Skeletal muscle satellite cell (primary cell): Measurements from ENCODE around the gene SLC37A2.

Source experiments
- H3K27me3 ChIP-seq: 2 replicates; pipeline ENCODE4 v1.7.0; 2013; ENCODE audit warnings: low read length; ENCODE audit not compliant: control insufficient read depth, insufficient read depth
- H3K36me3 ChIP-seq: 2 replicates; pipeline ENCODE4 v1.7.0; 2013; ENCODE audit warnings: mild to moderate bottlenecking, control low read depth, low read length; ENCODE audit not compliant: insufficient read depth
- H3K4me1 ChIP-seq: 2 replicates; pipeline ENCODE4 v1.7.0; 2013; ENCODE audit warnings: low read length; ENCODE audit not compliant: control insufficient read depth, insufficient read depth
- H3K4me2 ChIP-seq: 2 replicates; pipeline ENCODE4 v1.7.0; 2013; ENCODE audit warnings: mild to moderate bottlenecking, low read length
- H3K4me3 ChIP-seq: 2 replicates; pipeline ENCODE4 v1.7.0; 2013; ENCODE audit warnings: low read length
- H3K9ac ChIP-seq: 2 replicates; pipeline ENCODE4 v1.7.0; 2013; ENCODE audit warnings: mild to moderate bottlenecking, low read depth, low read length, moderate library complexity
- H3K9me3 ChIP-seq: replicated peaks from 2 replicates; pipeline ENCODE4 v1.7.0; 2013; ENCODE audit warnings: mild to moderate bottlenecking, control low read depth, low read length

The SLC37A2 gene

GRCh38 chr11:125056931-125057692 lies 6.0 kb upstream of the SLC37A2 start:
- Histone ChIP-seq H3K27me3 (no peaks in the 10 kb centered on the region), H3K9me3 (no peaks in the 10 kb centered on the region), H3K4me1 (no peaks in the 10 kb centered on the region), H3K9ac (no peak overlapping the region), H3K4me2 (no peak overlapping the region), H3K36me3 (no peaks in the 10 kb centered on the region), H3K4me3 (no peak overlapping the region)

GRCh38 chr11:125057693-125058016 lies 5.5 kb upstream of the SLC37A2 start:
- no peak overlapping the region for H3K4me2 ChIP-seq
- H3K9me3 ChIP-seq, result no peaks in the 10 kb centered on the region
- no peaks in the 10 kb centered on the region for H3K36me3 ChIP-seq

GRCh38 chr11:125061281-125061680 lies 1.8 kb upstream of the SLC37A2 start:
- no peaks in the 10 kb centered on the region for H3K36me3 ChIP-seq
- no peaks in the 10 kb centered on the region for H3K27me3 ChIP-seq
- H3K4me1 ChIP-seq, result peaks cover 6% of the 10 kb centered on the region
- no peak overlapping the region for H3K4me2 ChIP-seq
- no peak overlapping the region for H3K4me3 ChIP-seq
- no peaks in the 10 kb centered on the region for H3K9me3 ChIP-seq
- H3K9ac ChIP-seq, result no peak overlapping the region

More at GRCh38 chr11:125057693-125058016, 5.5 kb upstream of the SLC37A2 start:
- H3K4me3 ChIP-seq, result no peak overlapping the region
- H3K4me1 ChIP-seq, result no peaks in the 10 kb centered on the region
- no peak overlapping the region for H3K9ac ChIP-seq
- H3K27me3 ChIP-seq, result no peaks in the 10 kb centered on the region

- H3K36me3 ChIP-seq, result no peaks in the 10 kb centered on the region
- H3K4me3 ChIP-seq, result peak overlapping the region; percentile 90
- H3K27me3 ChIP-seq, result no peaks in the 10 kb centered on the region
- peak overlapping the region; percentile 80 for H3K9ac ChIP-seq
- peaks cover 6% of the 10 kb centered on the region for H3K4me1 ChIP-seq
- no peaks in the 10 kb centered on the region for H3K9me3 ChIP-seq
- H3K4me2 ChIP-seq, result peak overlapping the region; percentile 95
These were observed 731 bp upstream of the SLC37A2 start for GRCh38 chr11:125062218-125062930.

GRCh38 chr11:125063429-125064043 lies 431 bp downstream of the SLC37A2 start:
- Histone ChIP-seq H3K9me3 (no peaks in the 10 kb centered on the region), H3K4me3 (peak overlapping the region; percentile 90), H3K9ac (peak overlapping the region; percentile 80), H3K36me3 (no peaks in the 10 kb centered on the region), H3K4me1 (peaks cover 6% of the 10 kb centered on the region), H3K4me2 (peak overlapping the region; percentile 95), H3K27me3 (no peaks in the 10 kb centered on the region)

GRCh38 chr11:125064070-125064469 lies 965 bp downstream of the SLC37A2 start:
- Histone ChIP-seq H3K9me3 (no peaks in the 10 kb centered on the region), H3K4me2 (peak overlapping the region; percentile 95), H3K4me1 (peaks cover 6% of the 10 kb centered on the region), H3K9ac (peak overlapping the region; percentile 80), H3K4me3 (peak overlapping the region; percentile 90), H3K36me3 (no peaks in the 10 kb centered on the region), H3K27me3 (no peaks in the 10 kb centered on the region)

- H3K4me2 ChIP-seq, result no peak overlapping the region
These were observed 5.3 kb downstream of the SLC37A2 start for GRCh38 chr11:125068368-125068767.

GRCh38 chr11:125069008-125069407 lies 5.9 kb downstream of the SLC37A2 start:
- Histone ChIP-seq H3K9ac (no peak overlapping the region), H3K4me2 (no peak overlapping the region), H3K9me3 (no peaks in the 10 kb centered on the region), H3K36me3 (no peaks in the 10 kb centered on the region), H3K4me3 (no peak overlapping the region), H3K4me1 (peaks cover 24% of the 10 kb centered on the region), H3K27me3 (no peaks in the 10 kb centered on the region)

More at GRCh38 chr11:125068368-125068767, 5.3 kb downstream of the SLC37A2 start:
- H3K36me3 ChIP-seq, result no peaks in the 10 kb centered on the region
- no peak overlapping the region for H3K9ac ChIP-seq
- H3K4me1 ChIP-seq, result peaks cover 30% of the 10 kb centered on the region
- H3K9me3 ChIP-seq, result no peaks in the 10 kb centered on the region
- H3K4me3 ChIP-seq, result no peak overlapping the region
- no peaks in the 10 kb centered on the region for H3K27me3 ChIP-seq

- no peaks in the 10 kb centered on the region for H3K27me3 ChIP-seq
- no peak overlapping the region for H3K9ac ChIP-seq
- no peak overlapping the region for H3K4me2 ChIP-seq
- peaks cover 24% of the 10 kb centered on the region for H3K4me1 ChIP-seq
- H3K36me3 ChIP-seq, result no peaks in the 10 kb centered on the region
- no peaks in the 10 kb centered on the region for H3K9me3 ChIP-seq
- H3K4me3 ChIP-seq, result no peak overlapping the region
These were observed 6.7 kb downstream of the SLC37A2 start for GRCh38 chr11:125069796-125070195.

GRCh38 chr11:125070699-125071254 lies 7.7 kb downstream of the SLC37A2 start:
- H3K4me2 ChIP-seq, result peak overlapping the region; percentile 42
- H3K9me3 ChIP-seq, result no peaks in the 10 kb centered on the region
- H3K36me3 ChIP-seq, result no peaks in the 10 kb centered on the region
- H3K9ac ChIP-seq, result no peak overlapping the region
- no peak overlapping the region for H3K4me3 ChIP-seq
- H3K27me3 ChIP-seq, result no peaks in the 10 kb centered on the region
- peaks cover 24% of the 10 kb centered on the region for H3K4me1 ChIP-seq

GRCh38 chr11:125071435-125071834 lies 8.3 kb downstream of the SLC37A2 start:
- no peaks in the 10 kb centered on the region for H3K36me3 ChIP-seq
- no peak overlapping the region for H3K4me3 ChIP-seq
- no peaks in the 10 kb centered on the region for H3K9me3 ChIP-seq
- no peak overlapping the region for H3K9ac ChIP-seq
- no peaks in the 10 kb centered on the region for H3K27me3 ChIP-seq
- peak overlapping the region; percentile 42 for H3K4me2 ChIP-seq
- H3K4me1 ChIP-seq, result peaks cover 24% of the 10 kb centered on the region
